Renal cortex interstitium (tissue), 15 donors: ENCODE measurements around the gene ARMCX2. TPM values are rescaled to one million over a fixed set of nuclear protein-coding genes. Genes with fewer than 3 reads are reported as not detected.
"Not testable (repeated sequence)": the region's sequence is repeated elsewhere in the genome, so short reads cannot be mapped to it uniquely, and the experiment has no call there.

ENCODE experiments used
- DNase-seq, 11 donors: peaks; one replicate each; pipeline ENCODE4 v3.0.0-alpha.2; 2013; ENCODE audit warnings: low read depth in 9 of 11, low spot score in 4 of 11; ENCODE audit errors: extremely low read depth in 1 of 11
- long read RNA-seq, 16 experiments: transcript quantifications; one replicate each; lab custom pipeline, GENCODE V29; 2026
- polyA plus RNA-seq, 3 donors: library from polyadenylated mRNA; unstranded; fragments of 120-200 nt; gene quantifications; one replicate each; pipeline ENCODE4 v1.2.1, GENCODE V29; 2013; ENCODE audit not compliant: insufficient read length in 3 of 3

Gene ARMCX2
- polyA plus RNA-seq, result 100 to 1,000 TPM; 108 to 163 (median 109) TPM
- long read RNA-seq, donor 1, transcript ARMCX2-203 (6 exons, 2,674 nt), result major isoform, 6 of 9 reads
- long read RNA-seq, donor 1, partial matches to known transcripts, result 0 of 9 reads
- long read RNA-seq, donor 1, other reads (novel, unspliced or antisense), result 0 of 9 reads
- long read RNA-seq, donor 2, transcript ARMCX2-203 (6 exons, 2,674 nt), result major isoform, 5 of 7 reads
- long read RNA-seq, donor 2, partial matches to known transcripts, result 0 of 7 reads
- long read RNA-seq, donor 2, other reads (novel, unspliced or antisense), result 0 of 7 reads
- long read RNA-seq, donor 3, transcript ARMCX2-203 (6 exons, 2,674 nt), result major isoform, 7 of 12 reads
- long read RNA-seq, donor 3, partial matches to known transcripts, result 0 of 12 reads
- long read RNA-seq, donor 3, other reads (novel, unspliced or antisense), result 0 of 12 reads
- long read RNA-seq, donor 4, transcript ARMCX2-203 (6 exons, 2,674 nt), result major isoform, 5 of 7 reads
- long read RNA-seq, donor 4, partial matches to known transcripts, result 0 of 7 reads
- long read RNA-seq, donor 4, other reads (novel, unspliced or antisense), result 0 of 7 reads
- long read RNA-seq, donor 5, transcript ARMCX2-203 (6 exons, 2,674 nt), result major isoform, 6 of 21 reads
- long read RNA-seq, donor 5, transcript ARMCX2-208 (6 exons, 758 nt), result minor isoform, 5 of 21 reads
- long read RNA-seq, donor 5, partial matches to known transcripts, result 0 of 21 reads
- long read RNA-seq, donor 5, other reads (novel, unspliced or antisense), result 0 of 21 reads
- long read RNA-seq, donor 6, partial matches to known transcripts, result 0 of 9 reads
- long read RNA-seq, donor 6, other reads (novel, unspliced or antisense), result 7 of 9 reads
- long read RNA-seq, donor 7, transcript ARMCX2-203 (6 exons, 2,674 nt), result major isoform, 6 of 12 reads
- long read RNA-seq, donor 7, transcript ARMCX2-211 (6 exons, 612 nt), result minor isoform, 5 of 12 reads
- long read RNA-seq, donor 7, partial matches to known transcripts, result 0 of 12 reads
- long read RNA-seq, donor 7, other reads (novel, unspliced or antisense), result 0 of 12 reads
- long read RNA-seq, donor 8, transcript ARMCX2-203 (6 exons, 2,674 nt), result major isoform, 6 of 13 reads
- long read RNA-seq, donor 8, partial matches to known transcripts, result 0 of 13 reads
- long read RNA-seq, donor 8, other reads (novel, unspliced or antisense), result 0 of 13 reads
- long read RNA-seq, donor 9, partial matches to known transcripts, result 0 of 7 reads
- long read RNA-seq, donor 9, other reads (novel, unspliced or antisense), result 0 of 7 reads
- long read RNA-seq, donor 10, transcript ARMCX2-203 (6 exons, 2,674 nt), result major isoform, 6 of 8 reads
- long read RNA-seq, donor 10, partial matches to known transcripts, result 0 of 8 reads
- long read RNA-seq, donor 10, other reads (novel, unspliced or antisense), result 0 of 8 reads
- long read RNA-seq, donor 11, transcript ARMCX2-203 (6 exons, 2,674 nt), result major isoform, 5 of 7 reads
- long read RNA-seq, donor 11, partial matches to known transcripts, result 0 of 7 reads
- long read RNA-seq, donor 11, other reads (novel, unspliced or antisense), result 0 of 7 reads
- long read RNA-seq, donor 12, partial matches to known transcripts, result 0 of 5 reads
- long read RNA-seq, donor 12, other reads (novel, unspliced or antisense), result 0 of 5 reads
- long read RNA-seq, donor 13, partial matches to known transcripts, result 0 of 4 reads
- long read RNA-seq, donor 13, other reads (novel, unspliced or antisense), result 0 of 4 reads
- long read RNA-seq, donor 14, partial matches to known transcripts, result 0 of 6 reads
- long read RNA-seq, donor 14, other reads (novel, unspliced or antisense), result 0 of 6 reads
- long read RNA-seq, donor 15, partial matches to known transcripts, result 0 of 8 reads
- long read RNA-seq, donor 15, other reads (novel, unspliced or antisense), result 0 of 8 reads
- long read RNA-seq, donor 16, transcript ARMCX2-203 (6 exons, 2,674 nt), result major isoform, 13 of 20 reads
- long read RNA-seq, donor 16, partial matches to known transcripts, result 0 of 20 reads
- long read RNA-seq, donor 16, other reads (novel, unspliced or antisense), result 0 of 20 reads

DNA sequence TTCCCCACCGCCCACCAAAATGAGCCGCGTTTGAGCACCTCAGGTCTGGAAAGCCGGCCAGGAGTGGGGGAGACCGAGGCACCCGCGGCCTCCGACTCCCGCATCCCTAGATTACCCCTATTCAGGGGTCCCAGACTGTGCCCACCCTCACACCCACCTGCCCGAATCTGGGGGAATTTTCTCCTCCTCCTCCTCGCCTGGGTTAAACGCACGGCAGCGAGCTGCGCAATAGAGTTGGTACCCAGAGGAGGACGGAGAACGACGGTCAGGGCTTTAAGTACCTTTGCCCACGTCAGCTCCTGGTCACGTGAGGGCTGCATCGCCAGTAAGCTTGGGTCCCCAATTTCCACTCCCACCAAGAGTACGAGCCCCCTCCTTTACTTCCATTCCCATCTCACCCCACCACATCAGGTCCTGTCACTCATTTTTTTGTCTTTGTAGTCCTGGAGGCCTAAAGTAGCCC, at the start of gene ARMCX2:
TSS of gene ARMCX2 (minus strand) at position 250 of the 463 bp plus-strand sequence. CDS start 2,262 bp downstream, outside the sequence.
- peak in 10 of 11 donors; percentile 30 to 70 (median 55) for DNase-seq

DNA sequence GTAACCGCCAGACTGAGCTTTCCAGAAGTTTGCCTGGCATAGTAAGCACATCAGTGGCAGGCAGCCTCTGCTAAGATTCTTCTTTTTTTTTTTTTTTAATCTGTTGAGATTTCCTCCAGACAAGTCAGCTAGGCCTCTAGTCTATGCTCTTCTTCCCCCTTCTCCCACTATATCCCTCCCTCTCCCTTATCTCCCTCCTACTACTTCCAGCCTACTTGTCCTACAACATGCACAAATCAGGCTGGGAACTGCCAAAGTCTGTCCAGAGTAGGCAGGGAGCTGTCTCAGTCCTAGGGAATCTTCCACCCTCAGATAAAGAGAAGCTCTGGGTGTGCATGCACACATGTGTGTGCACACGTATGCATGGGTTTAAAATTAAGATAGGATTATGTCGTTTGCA, 49.7 kb upstream of the ARMCX2 start:
- DNase-seq, result no peak

DNA sequence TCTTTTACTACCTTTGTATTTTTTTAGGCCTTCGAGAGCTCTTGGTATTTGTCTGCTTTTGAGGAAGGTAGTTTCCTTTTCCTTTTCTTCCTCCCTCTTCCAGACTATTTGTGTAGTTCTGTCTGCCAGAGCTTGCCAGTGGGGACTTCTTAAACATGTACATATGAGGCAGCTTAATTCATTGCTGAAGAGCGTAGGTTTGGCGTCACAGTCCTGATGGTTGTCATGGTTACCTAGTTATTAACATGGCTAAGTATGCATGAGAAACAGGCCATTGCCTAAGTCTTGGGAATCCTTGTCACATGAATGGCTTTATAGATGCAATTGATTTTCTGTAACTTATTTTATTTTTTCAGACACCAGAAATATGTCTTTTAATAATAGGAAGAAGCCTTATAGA, 48.5 kb upstream of the ARMCX2 start:
- DNase-seq, result peak in 5 of 11 donors; percentile 4 to 8 (median 6)

DNA sequence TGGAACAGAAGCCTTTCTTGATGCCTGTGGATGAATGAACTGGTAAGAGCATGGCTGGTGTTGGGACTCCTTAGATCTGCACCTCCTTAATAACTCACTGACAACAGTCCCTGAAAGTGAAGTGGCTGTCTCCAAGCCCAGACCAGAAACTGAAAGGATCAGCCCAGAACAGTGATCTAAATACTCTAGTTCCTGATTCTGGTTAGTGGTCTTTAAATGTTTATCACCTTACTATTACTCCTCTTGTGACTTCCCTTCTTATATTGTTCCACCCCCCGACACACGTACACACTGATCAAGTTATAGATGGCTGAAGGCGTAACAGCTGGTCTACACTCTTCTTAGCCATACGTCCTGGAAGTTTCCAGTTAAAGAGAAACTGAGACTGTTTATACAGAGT, 33.8 kb upstream of the ARMCX2 start:
- DNase-seq, result no peak

DNA sequence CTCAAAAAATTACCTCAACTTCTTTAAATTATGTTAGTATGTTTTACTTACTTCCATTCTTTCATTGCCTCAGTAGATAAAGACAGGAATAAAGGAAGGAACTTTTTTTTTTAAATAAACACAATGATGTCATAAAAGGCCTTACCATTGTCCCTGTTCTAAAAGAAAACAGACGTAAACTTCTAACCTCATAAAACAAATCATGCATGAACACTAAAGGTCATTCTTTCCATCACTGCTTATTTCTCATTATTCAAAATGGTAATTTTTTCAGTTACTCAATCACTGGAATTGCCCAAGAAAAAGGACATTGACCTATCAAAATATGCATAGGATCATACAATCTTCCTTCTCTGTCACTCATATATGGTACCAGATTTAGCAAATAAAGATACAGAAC, 32.2 kb upstream of the ARMCX2 start:
- no peak for DNase-seq

DNA sequence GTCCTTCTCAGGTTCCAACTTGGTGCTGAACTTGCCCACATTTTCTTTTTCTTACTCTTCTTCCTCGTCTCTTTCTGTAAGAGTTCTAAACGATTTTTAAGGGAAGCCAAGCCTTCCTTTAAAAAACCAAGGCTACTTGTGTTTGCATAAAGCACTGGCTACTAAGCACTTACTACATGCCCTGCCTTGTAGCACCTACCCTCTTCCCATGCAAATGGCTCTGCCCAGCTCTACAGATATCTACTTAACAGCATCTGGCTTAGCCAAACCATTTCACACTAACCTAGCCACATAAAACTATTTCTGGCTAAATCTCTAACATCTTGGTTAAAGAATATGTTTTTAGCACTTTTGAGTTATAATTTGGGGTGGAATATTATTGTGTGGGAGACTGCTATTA, 26.9 kb upstream of the ARMCX2 start:
- DNase-seq, result no peak

DNA sequence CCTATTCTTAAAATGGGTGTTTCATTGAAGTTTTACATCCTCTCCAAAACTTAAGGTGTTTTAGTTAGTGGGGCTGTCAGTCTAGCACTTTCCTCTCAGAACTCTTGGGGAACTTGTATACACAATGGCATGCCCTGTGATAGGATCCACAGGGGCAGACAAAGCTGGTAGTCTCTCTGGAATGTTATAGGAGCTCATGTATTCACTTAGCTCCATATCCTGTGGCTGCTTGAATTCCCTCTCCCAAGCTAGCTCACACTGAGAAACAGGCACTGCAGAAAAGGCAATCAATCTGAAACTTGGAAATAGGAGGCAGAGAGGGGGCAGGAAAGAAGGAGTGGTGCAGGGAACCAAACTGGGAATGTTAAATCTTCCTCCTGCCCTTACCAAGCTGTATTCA, 26.3 kb upstream of the ARMCX2 start:
- no peak for DNase-seq

DNA sequence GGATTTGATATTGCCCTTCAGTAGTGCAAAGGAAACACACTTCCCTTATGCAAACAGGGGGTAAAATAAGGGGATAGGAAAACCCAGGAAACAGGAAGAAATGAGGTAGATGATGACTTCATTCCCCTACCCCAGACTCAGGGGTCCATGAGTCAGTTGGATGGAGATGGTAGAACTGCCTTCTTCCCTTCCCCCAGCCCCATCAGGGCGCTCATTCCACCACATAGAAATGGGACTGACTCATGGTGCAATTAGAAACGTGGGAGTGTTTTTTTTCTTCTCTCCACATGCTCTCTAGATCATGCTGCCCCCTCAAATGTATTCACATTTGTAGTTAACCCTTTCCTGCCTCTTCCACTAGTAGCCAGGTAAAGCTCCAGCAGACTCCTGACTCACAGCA, 23.1 kb upstream of the ARMCX2 start:
- DNase-seq, result no peak

DNA sequence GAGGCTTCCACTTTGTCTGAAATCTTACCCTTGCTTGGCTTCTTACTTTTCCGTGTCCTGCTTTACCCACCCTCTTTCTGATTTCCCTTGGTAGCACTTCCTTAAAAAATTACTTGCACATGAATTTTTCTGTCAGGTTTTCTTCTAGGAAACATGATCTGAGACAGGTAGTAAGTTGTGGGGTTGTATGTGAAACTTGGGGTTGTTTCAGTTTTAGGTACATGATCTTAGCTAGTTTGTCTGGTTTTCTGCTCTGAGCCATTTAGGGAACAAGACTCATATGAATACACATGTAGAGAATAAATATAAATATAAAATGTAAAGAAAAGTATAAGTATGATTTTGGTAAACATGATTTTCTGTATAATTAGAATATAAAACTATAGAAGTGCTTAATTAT, 17.4 kb upstream of the ARMCX2 start:
- DNase-seq, result no peak

DNA sequence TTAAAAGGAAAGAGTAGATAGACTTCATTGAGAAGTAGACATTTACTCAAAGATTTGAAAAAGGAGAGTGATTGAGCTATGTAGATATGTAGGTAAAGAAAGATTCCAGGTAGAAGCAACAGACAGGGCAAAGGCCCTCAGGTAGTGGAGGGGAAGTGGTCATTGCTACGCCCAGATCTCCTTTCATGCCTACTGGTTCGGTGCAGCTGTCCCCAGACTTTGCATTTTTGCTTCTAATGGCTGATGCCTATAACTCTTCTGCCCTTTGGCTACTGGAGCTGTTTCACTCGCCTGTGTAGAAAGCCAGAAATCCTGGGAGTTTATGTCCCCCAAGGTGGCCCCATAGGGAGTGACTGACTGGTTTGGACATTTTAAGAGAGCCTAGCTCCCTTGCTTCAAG, 16.9 kb upstream of the ARMCX2 start:
- no peak for DNase-seq

DNA sequence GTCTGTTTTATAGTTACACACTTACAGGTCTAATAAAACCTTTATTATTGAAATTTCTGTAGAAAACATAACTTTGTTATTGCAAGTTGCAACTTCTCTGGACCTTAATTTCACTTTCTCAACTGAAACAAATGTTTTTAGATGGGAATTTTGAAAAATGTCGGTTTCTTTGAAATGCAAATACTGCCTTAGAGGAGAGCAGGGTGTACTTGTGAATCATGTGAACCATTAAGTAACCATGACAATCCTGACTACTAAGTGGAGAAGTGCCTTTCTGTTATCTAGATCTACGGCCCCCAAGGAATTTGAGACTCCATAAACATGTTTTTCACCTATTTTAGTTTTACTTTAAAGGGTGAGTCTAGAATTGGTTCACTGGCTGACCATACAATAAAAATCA, 8.5 kb upstream of the ARMCX2 start:
- no peak for DNase-seq

DNA sequence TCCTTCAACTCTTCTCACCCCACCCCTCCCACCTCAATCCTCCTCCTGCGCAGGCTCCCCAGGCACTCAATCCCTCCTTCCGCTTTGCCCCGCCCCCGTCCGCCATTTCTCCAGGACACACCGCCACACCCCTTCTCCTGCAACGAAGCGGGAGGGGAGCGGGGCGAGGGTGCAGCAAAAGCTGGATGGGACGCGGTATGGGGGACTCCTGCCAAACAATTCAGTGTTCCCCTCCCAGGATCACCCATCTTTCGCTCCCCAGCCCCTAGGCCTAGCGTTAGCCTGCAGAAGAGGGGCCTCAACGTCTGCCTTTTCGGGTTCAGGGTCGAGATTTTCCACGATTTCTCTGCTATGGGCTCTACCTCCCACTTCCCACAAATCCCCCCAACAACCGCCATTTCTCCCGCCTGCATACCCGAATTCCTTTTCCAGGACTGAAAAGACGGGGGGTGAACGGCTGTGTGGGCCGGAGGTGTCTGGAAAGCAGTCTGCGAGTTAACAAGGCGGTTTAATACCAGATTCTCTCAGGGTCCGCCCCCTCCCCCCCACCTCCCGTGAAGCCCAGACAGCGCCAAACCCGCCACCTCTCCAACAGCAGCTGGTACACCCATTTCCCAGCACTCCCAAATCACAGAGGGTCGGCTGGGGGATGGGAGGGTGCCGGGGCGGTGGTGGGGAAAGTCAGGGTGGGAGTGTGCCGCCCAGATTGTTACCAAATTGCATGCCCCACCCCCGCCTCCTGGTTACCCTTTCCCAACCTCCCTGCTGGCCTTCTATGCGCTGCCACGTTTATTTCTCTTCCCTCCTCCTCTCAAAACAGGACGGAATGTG, 774 bp downstream of the ARMCX2 start:
- peak in 10 of 11 donors; percentile 31 to 63 (median 52) for DNase-seq

DNA sequence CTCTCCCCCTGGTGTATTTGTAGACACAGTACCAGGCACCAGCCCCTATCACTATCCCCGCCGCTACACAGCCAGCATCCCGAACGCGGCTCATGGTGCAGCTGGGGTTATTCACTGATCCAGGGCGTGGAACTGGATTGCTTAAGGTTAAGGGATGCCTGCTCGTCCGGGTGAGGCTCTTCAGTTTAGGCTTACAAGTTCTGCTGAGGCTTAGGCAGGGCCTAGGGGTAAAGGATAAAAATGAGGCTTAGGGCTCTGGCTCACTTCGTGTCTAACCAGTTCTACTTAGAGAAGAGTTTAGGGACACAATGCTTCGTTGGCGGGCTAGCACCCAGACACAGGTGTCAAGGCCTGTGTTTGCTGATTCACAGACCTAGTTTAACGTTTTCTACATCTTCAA, 2.2 kb downstream of the ARMCX2 start:
- no peak for DNase-seq

DNA sequence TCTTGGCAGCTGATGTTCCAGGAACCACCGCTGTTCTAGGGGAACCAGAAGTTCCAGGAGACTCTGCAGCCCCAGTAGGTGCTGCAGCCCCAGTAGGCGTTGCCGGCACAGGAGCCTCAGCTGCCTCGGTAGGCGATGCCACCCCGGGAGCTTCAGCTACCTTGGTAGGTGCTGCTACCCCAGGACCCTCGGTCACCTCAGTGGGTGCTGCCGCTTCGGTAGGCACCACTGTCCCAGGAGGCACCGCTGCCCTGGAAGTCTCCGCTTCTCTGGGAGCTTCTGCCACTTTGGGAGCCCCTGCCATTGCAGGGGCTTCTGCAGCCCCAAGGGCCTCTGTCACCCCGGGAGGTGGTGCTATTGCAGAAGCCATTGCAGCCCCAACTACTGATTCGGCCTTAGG, 2.8 kb downstream of the ARMCX2 start:
- no peak for DNase-seq

DNA sequence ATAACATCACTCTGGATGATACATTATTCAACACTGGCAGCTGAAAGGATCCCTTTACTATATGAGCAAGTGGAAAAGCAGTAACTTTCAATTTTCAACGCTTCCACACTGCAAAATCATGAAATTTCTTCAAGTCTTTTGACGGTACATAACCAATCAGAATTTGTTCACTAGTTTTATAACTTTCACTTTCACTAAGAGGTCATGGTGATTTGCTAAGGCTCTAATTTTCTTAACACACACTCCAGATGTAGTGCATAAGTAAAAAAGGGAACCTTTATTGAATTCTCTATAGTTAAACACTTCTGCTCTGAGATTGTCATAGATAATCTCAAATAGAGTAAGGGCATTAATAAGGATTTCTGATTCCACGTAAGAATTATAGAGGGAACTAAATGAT, 4.1 kb downstream of the ARMCX2 start:
- DNase-seq, result no peak

DNA sequence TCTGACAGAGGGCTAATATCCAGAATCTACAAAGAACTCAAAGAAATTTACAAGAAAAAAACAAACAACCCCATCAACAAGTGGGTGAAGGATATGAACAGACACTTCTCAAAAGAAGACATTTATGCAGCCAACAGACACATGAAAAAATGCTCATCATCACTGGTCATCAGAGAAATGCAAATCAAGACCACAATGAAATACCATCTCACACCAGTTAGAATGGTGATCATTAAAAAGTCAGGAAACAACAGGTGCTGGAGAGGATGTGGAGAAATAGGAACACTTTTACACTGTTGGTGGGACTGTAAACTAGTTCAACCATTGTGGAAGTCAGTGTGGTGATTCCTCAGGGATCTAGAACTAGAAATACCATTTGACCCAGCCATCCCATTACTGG, 11.9 kb downstream of the ARMCX2 start:
- DNase-seq, result not testable (repeated sequence)

DNA sequence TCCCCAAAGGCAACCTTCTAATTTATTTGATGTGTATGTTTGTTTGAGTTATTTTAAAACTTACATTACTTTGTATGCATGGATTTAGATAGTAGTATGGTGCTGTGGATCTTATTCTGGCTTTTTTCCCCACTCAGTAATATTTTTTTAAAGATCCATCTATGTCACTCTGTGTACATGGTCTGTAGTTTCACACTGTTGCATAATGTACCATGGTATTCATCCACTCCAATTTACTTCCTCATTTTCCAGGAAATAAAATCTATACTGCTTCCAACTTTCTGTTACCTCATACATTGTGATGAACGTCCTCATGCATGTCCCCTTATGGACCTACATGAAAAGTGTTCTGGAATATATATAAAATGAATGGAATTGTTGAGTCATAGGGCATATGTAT, 17.6 kb downstream of the ARMCX2 start:
- no peak for DNase-seq
